SK-N-SH (cell line): Measurements from ENCODE around the gene UBA1. TPM values are rescaled to one million over a fixed set of nuclear protein-coding genes. Genes with fewer than 3 reads are reported as not detected.
A peak's percentile ranks its signal among the peaks of the same experiment; 100 is the strongest.

Source experiments
- CTCF ChIA-PET: fragments of 300-600, 350-600 bp; formaldehyde crosslinking; extraction: SDS; loops from one replicate; lab custom pipeline; 2021; lab: Yijun Ruan, JAX
- POLR2A ChIA-PET: fragments of 350-600 bp; sonication (Branson Sonifier 250); formaldehyde crosslinking; extraction: SDS; loops from one replicate; lab custom pipeline; 2020; ENCODE audit warnings: antibody characterized with exemption, inconsistent platforms; lab: Yijun Ruan, JAX
- DNase-seq: peaks from one replicate; pipeline ENCODE4 v3.0.0; 2012
- H2AFZ ChIP-seq: fragments of 200-600 bp; sonication (generic); 2 replicates; pipeline ENCODE4 v1.8.1; 2016; ENCODE audit warnings: antibody characterized with exemption, mild to moderate bottlenecking, low read depth
- H3F3A ChIP-seq: fragments of 200-600 bp; sonication (generic); replicated peaks from 2 replicates; pipeline ENCODE3; 2016; ENCODE audit warnings: antibody characterized with exemption, mild to moderate bottlenecking; ENCODE audit not compliant: insufficient read depth
- H3K27ac ChIP-seq, 2 experiments: fragments of 200-500 bp in 1 of 2; fragments of 200-600 bp in 1 of 2; sonication (Bioruptor generic) in 1 of 2; sonication (generic), shearing (Covaris generic) in 1 of 2; 2 replicates each; pipeline versions ENCODE4 v1.5.1 to v1.6.1; 2014 to 2016; ENCODE audit warnings: low read depth in 2 of 2, inconsistent platforms in 1 of 2, low read length in 1 of 2, mild to moderate bottlenecking in 1 of 2, mixed read lengths in 1 of 2
- H3K27me3 ChIP-seq: fragments of 200-600 bp; sonication (generic), shearing (Covaris generic); 2 replicates; pipeline ENCODE4 v1.6.1; 2016; ENCODE audit warnings: mixed run types; ENCODE audit not compliant: insufficient read depth
- H3K36me3 ChIP-seq, 2 experiments: fragments of 200-500 bp in 1 of 2; fragments of 200-600 bp in 1 of 2; sonication (Bioruptor generic) in 1 of 2; sonication (generic) in 1 of 2; replicated peaks in 1 of 2; 2 replicates each; pipeline versions ENCODE3 to v1.5.1; 2014 to 2016; ENCODE audit warnings: low read length in 1 of 2, mild to moderate bottlenecking in 1 of 2; ENCODE audit not compliant: insufficient read depth in 2 of 2, control insufficient read depth in 1 of 2
- H3K4me1 ChIP-seq, 2 experiments: fragments of 200-500 bp in 1 of 2; fragments of 200-600 bp in 1 of 2; sonication (Bioruptor generic) in 1 of 2; sonication (generic), shearing (Covaris generic) in 1 of 2; 2 replicates each; pipeline versions ENCODE4 v1.5.1 to v1.6.1; 2014 to 2016; ENCODE audit warnings: low read depth in 1 of 2, low read length in 1 of 2, mixed run types in 1 of 2; ENCODE audit not compliant: insufficient read depth in 2 of 2, control insufficient read depth in 1 of 2
- H3K4me2 ChIP-seq: fragments of 200-600 bp; sonication (generic), shearing (Covaris generic); 2 replicates; pipeline ENCODE4 v1.6.1; 2017; ENCODE audit warnings: mixed run types
- H3K4me3 ChIP-seq, 2 experiments: fragments of 200-500 bp in 1 of 2; fragments of 200-600 bp in 1 of 2; sonication (Bioruptor generic) in 1 of 2; sonication (generic), shearing (Covaris generic) in 1 of 2; 2 replicates each; pipeline versions ENCODE4 v1.5.1 to v1.8.1; 2014 to 2016; ENCODE audit warnings: low read depth in 2 of 2, inconsistent platforms in 1 of 2, low read length in 1 of 2, mild to moderate bottlenecking in 1 of 2, mixed read lengths in 1 of 2, moderate library complexity in 1 of 2
- H3K79me2 ChIP-seq: fragments of 200-600 bp; sonication (generic); 2 replicates; pipeline ENCODE4 v1.8.1; 2017; ENCODE audit warnings: mild to moderate bottlenecking; ENCODE audit not compliant: insufficient read depth
- H3K9ac ChIP-seq: fragments of 200-600 bp; sonication (generic); 2 replicates; pipeline ENCODE4 v1.6.1; 2017; ENCODE audit warnings: mixed run types
- H3K9me2 ChIP-seq: fragments of 200-600 bp; sonication (generic); 2 replicates; pipeline ENCODE4 v1.6.1; 2017; ENCODE audit warnings: mixed run types
- H3K9me3 ChIP-seq: fragments of 200-600 bp; sonication (generic); 2 replicates; pipeline ENCODE4 v1.6.1; 2017; ENCODE audit warnings: mixed run types, mild to moderate bottlenecking, moderate library complexity
- H4K20me1 ChIP-seq: fragments of 200-600 bp; sonication (generic); 2 replicates; pipeline ENCODE4 v1.6.1; 2017; ENCODE audit warnings: mild to moderate bottlenecking, mixed run types; ENCODE audit not compliant: insufficient read depth
- CHD2 ChIP-seq: fragments of 150-350 bp; IDR thresholded peaks from 2 replicates; pipeline ENCODE4 v1.6.1; 2018; ENCODE audit warnings: low read length; ENCODE audit not compliant: partially characterized antibody
- ELF1 ChIP-seq: IDR thresholded peaks from 2 replicates; pipeline ENCODE4 v1.4.0; 2012
- FOXJ3 ChIP-seq: sonication (generic); formaldehyde crosslinking; IDR thresholded peaks from 2 replicates; pipeline ENCODE4 v1.5.1; 2020; ENCODE audit warnings: mild to moderate bottlenecking, missing genetic modification reagents
- GABPA ChIP-seq: IDR thresholded peaks from 2 replicates; pipeline ENCODE4 v1.4.0; 2012; ENCODE audit warnings: low read depth, mild to moderate bottlenecking
- GATA2 ChIP-seq: sonication (generic); formaldehyde crosslinking; IDR thresholded peaks from 2 replicates; pipeline ENCODE4 v1.5.0; 2020; ENCODE audit warnings: mild to moderate bottlenecking, missing genetic modification reagents
- IRF3 ChIP-seq: fragments of 150-350 bp; IDR thresholded peaks from 2 replicates; pipeline ENCODE4 v1.6.1; 2016; ENCODE audit warnings: mild to moderate bottlenecking, low read depth, low read length
- JUND ChIP-seq: IDR thresholded peaks from 2 replicates; pipeline ENCODE4 v1.4.0; 2012
- NFIC ChIP-seq: IDR thresholded peaks from 2 replicates; pipeline ENCODE4 v1.4.0; 2012; ENCODE audit warnings: borderline replicate concordance
- NRF1 ChIP-seq: IDR thresholded peaks from 2 replicates; pipeline ENCODE4 v1.6.1; 2012; ENCODE audit warnings: low read depth, mild to moderate bottlenecking, low read length
- RFX5 ChIP-seq: IDR thresholded peaks from 2 replicates; pipeline ENCODE4 v1.6.1; 2012; ENCODE audit warnings: mild to moderate bottlenecking, improper control_type of control experiment, low read length
- RXRA ChIP-seq: IDR thresholded peaks from 2 replicates; pipeline ENCODE4 v1.4.0; 2012; ENCODE audit warnings: low read depth, mild to moderate bottlenecking, borderline replicate concordance
- TAF1 ChIP-seq: IDR thresholded peaks from 2 replicates; pipeline ENCODE4 v1.6.1; 2012; ENCODE audit warnings: low read depth, mild to moderate bottlenecking, low read length, moderate library complexity, borderline replicate concordance
- USF2 ChIP-seq: fragments of 150-350 bp; IDR thresholded peaks from 2 replicates; pipeline ENCODE4 v1.6.1; 2017; ENCODE audit warnings: antibody characterized with exemption, low read length, low read depth, borderline replicate concordance
- YY1 ChIP-seq: IDR thresholded peaks from 2 replicates; pipeline ENCODE4 v1.4.0; 2012; ENCODE audit warnings: low read depth, mild to moderate bottlenecking
- WGBS: methylation state at CpG from one replicate; pipeline ENCODE4 v1.1.6; 2017; ENCODE audit warnings: low lambda C conversion rate; 5-methylcytosine and 5-hydroxymethylcytosine counted together
- polyA plus RNA-seq, 3 experiments: library from polyadenylated mRNA; depleted of rRNA; stranded (reverse); fragments of >200 nt; gene quantifications; 2 replicates each; pipeline ENCODE4 v1.2.3, GENCODE V29; 2012
- TF ChIP-seq, protein P1 (sequence below): IDR thresholded peaks from 2 replicates; pipeline ENCODE4 v1.4.0; 2012; ENCODE audit warnings: low read depth
- TF ChIP-seq, protein P2 (sequence below): IDR thresholded peaks from 2 replicates; pipeline ENCODE4; 2012

UBA1 gene
- polyA plus RNA-seq, 1 of the 3 experiments (the other 2 are of a cell fraction), result 283 TPM

- peak; percentile 60 for TF ChIP-seq GATA2 (CRISPR knock-in tag)
- no peak for TF ChIP-seq NFIC
- TF ChIP-seq IRF3, result no peak
- H3K36me3 ChIP-seq, result peaks cover 58 to 73% of the 10 kb centered on the region in 2 experiments
- no peaks in the 10 kb centered on the region for H3K27me3 ChIP-seq
- H3K9me3 ChIP-seq, result no peaks in the 10 kb centered on the region
- no peaks in the 10 kb centered on the region for H3K9me2 ChIP-seq
- peak overlapping the region; percentile 3 to 8; a peak in 1 of 4 replicates for H3K27ac ChIP-seq
- peaks cover 24% of the 10 kb centered on the region for H3F3A ChIP-seq
- H3K4me3 ChIP-seq, result no peak overlapping the region
- POLR2A ChIA-PET, result no interaction called here
- 85% methylated on average over 12 of the region's 12 CpGs for WGBS
- no peak overlapping the region for H3K9ac ChIP-seq
- no peak overlapping the region for H2AFZ ChIP-seq
- DNase-seq, result peak; percentile 39
- H3K4me1 ChIP-seq, result peaks cover 7 to 15% of the 10 kb centered on the region in 2 experiments; a peak in 3 of 4 replicates
- CTCF ChIA-PET, result interaction anchor here (1.8 kb wide), 1 partner anchor 172 kb away, joined by 8 read pairs; no protein-coding TSS in a partner anchor
- H4K20me1 ChIP-seq, result peaks cover 11% of the 10 kb centered on the region
- no peak overlapping the region for H3K4me2 ChIP-seq
- H3K79me2 ChIP-seq, result no peaks in the 10 kb centered on the region
These were observed 19.0 kb downstream of the UBA1 start for GRCh38 chrX:47212381-47213293.

DNA sequence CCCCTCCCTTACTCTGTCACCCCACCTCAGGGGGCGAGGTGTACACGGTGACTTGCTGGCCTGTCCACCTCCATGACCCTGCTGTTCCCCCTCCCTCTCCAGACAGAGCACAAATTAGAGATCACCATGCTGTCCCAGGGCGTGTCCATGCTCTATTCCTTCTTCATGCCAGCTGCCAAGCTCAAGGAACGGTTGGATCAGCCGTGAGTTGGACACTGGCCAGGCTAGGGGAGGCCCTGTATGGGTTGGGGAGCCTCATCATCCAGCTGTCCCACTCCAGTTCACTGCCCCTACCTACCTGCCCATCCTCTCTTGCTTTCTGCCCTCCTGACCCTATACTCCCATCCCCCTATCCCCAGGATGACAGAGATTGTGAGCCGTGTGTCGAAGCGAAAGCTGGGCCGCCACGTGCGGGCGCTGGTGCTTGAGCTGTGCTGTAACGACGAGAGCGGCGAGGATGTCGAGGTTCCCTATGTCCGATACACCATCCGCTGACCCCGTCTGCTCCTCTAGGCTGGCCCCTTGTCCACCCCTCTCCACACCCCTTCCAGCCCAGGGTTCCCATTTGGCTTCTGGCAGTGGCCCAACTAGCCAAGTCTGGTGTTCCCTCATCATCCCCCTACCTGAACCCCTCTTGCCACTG lies 20.9 kb downstream of the UBA1 start:
- Histone ChIP-seq H3K27me3 (no peaks in the 10 kb centered on the region), H3K4me2 (no peak overlapping the region), H3K36me3 (peaks cover 40 to 65% of the 10 kb centered on the region in 2 experiments), H3K4me1 (peaks cover 7 to 19% of the 10 kb centered on the region in 2 experiments; a peak in 3 of 4 replicates), H3K9ac (no peak overlapping the region), H3K79me2 (peaks cover 12% of the 10 kb centered on the region), H3K9me3 (no peaks in the 10 kb centered on the region), H3K9me2 (no peaks in the 10 kb centered on the region), H4K20me1 (peaks cover 16% of the 10 kb centered on the region), H3K27ac (no peak overlapping the region), H2AFZ (no peak overlapping the region), H3F3A (peaks cover 24% of the 10 kb centered on the region), H3K4me3 (no peak overlapping the region)
- no peak for TF ChIP-seq GABPA
- no peak for TF ChIP-seq FOXJ3 (CRISPR knock-in tag)
- no peak for TF ChIP-seq NFIC
- TF ChIP-seq, protein P1, sequence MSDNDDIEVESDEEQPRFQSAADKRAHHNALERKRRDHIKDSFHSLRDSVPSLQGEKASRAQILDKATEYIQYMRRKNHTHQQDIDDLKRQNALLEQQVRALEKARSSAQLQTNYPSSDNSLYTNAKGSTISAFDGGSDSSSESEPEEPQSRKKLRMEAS, result no peak
- no peak for TF ChIP-seq IRF3
- no peak for TF ChIP-seq YY1
- TF ChIP-seq RXRA, result no peak
- TF ChIP-seq, protein P2, sequence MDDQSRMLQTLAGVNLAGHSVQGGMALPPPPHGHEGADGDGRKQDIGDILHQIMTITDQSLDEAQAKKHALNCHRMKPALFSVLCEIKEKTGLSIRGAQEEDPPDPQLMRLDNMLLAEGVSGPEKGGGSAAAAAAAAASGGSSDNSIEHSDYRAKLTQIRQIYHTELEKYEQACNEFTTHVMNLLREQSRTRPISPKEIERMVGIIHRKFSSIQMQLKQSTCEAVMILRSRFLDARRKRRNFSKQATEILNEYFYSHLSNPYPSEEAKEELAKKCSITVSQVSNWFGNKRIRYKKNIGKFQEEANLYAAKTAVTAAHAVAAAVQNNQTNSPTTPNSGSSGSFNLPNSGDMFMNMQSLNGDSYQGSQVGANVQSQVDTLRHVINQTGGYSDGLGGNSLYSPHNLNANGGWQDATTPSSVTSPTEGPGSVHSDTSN, result no peak
- TF ChIP-seq CHD2, result no peak
- no peak for TF ChIP-seq NRF1
- TF ChIP-seq TAF1, result no peak
- TF ChIP-seq JUND, result no peak
- no peak for TF ChIP-seq RFX5
- no peak for TF ChIP-seq USF2
- TF ChIP-seq ELF1, result no peak
- no peak for DNase-seq
- POLR2A ChIA-PET, result interaction anchor here (0.6 kb wide), 1 partner anchor 669 kb away, joined by 4 read pairs; no protein-coding TSS in a partner anchor
- 88% methylated on average over 17 of the region's 20 CpGs for whole genome bisulfite sequencing
- CTCF ChIA-PET, result interaction anchor here (1.6 to 2.0 kb wide), 2 partner anchors 22 to 308 kb away, joined by 3 to 8 read pairs; no protein-coding TSS in a partner anchor
